Mucosa of descending colon (tissue), 3 donors: ENCODE results near the gene THRA. TPM values are rescaled to one million over a fixed set of nuclear protein-coding genes. Genes with fewer than 3 reads are reported as not detected.

Source experiments
- ATAC-seq: fragments of 200-7000 bp; cut with Tn5 transposase; one replicate; pipeline ENCODE4 v1.9.1; 2020; ENCODE audit warnings: mild to moderate bottlenecking, moderate library complexity
- DNase-seq, 3 donors: peaks; one replicate each; pipeline ENCODE4 v3.0.0-alpha.2; 2020
- H3K36me3 ChIP-seq: fragments of 200-600 bp; one replicate; pipeline ENCODE4 v1.8.0; 2021; ENCODE audit warnings: low read depth, mild to moderate bottlenecking
- H3K4me1 ChIP-seq: fragments of 200-600 bp; one replicate; pipeline ENCODE4 v1.8.0; 2021; ENCODE audit warnings: low read depth, mild to moderate bottlenecking
- H3K4me3 ChIP-seq: fragments of 200-600 bp; one replicate; pipeline ENCODE4 v1.8.0; 2021; ENCODE audit warnings: mild to moderate bottlenecking
- H3K9me3 ChIP-seq: fragments of 200-600 bp; one replicate; pipeline ENCODE4 v1.8.0; 2021; ENCODE audit warnings: mild to moderate bottlenecking
- CTCF ChIP-seq: fragments of 200-600 bp; IDR thresholded peaks from one replicate; pipeline ENCODE4 v1.8.0; 2022; ENCODE audit warnings: antibody characterized with exemption, mild to moderate bottlenecking
- intact Hi-C, 2 donors: fragments of 100-400 bp; cut with DNase I in 1 of 2; cut with micrococcal nuclease in 1 of 2; formaldehyde crosslinking; loops; one replicate each; pipeline versions ENCODE4 v1.11.0 to v1.11.1; 2022; cut with DNase I, micrococcal nuclease
- total RNA-seq, 3 donors: library from RNA; stranded (reverse); fragmentation: NEBNext Ultra II Directional in 2 of 3; extraction: Animal tissue kit (Norgen Biotek cat#: 25700) in 2 of 3; gene quantifications; one replicate each; pipeline versions ENCODE4 v1.2.1 to v1.2.4, GENCODE V29; 2021 to 2023
- donor health status: DM: no; HTN: no; CAD: no; lungs with moderate emphysema.
- donor health status: DM: no; HTN: no; CAD: no.
- donor health status: DM: no; HTN: yes; CAD: no.

THRA gene
- total RNA-seq, 3 donors from 2014 or later = 56.8 to 114 (median 60.0) TPM

GRCh38 chr17:40110026-40110845, 47.5 kb downstream of the THRA start:
- Histone ChIP-seq H3K4me3 (no peak overlapping the region), H3K36me3 (no peaks in the 10 kb centered on the region), H3K4me1 (peaks cover 90% of the 10 kb centered on the region), H3K9me3 (no peaks in the 10 kb centered on the region)
- DNase-seq (peak in 1 of 3 donors; percentile 43), ATAC-seq (no peak)
- TF ChIP-seq CTCF = no peak
- intact Hi-C loops = no loop called here

- TF ChIP-seq CTCF = peak; percentile 89
- Histone ChIP-seq H3K4me1 (peaks cover 77% of the 10 kb centered on the region), H3K4me3 (no peak overlapping the region), H3K36me3 (no peaks in the 10 kb centered on the region), H3K9me3 (no peaks in the 10 kb centered on the region)
- intact Hi-C loops = loop anchor here in 1 of 2 donors (2.0 kb wide), 1 partner anchor 47 kb away; no protein-coding TSS in a partner anchor
- ATAC-seq = peak; percentile 76
- peak; percentile 90 to 91 (median 90) for DNase-seq
Observed at GRCh38 chr17:40111221-40112128, 48.7 kb downstream of the THRA start.

GRCh38 chr17:40112191-40112711, 49.5 kb downstream of the THRA start:
- no peak for TF ChIP-seq CTCF
- DNase-seq (no peak), ATAC-seq (no peak)
- no peaks in the 10 kb centered on the region for H3K36me3 ChIP-seq
- intact Hi-C loops = loop anchor here in 1 of 2 donors (2.0 kb wide), 1 partner anchor 47 kb away; no protein-coding TSS in a partner anchor
- H3K4me3 ChIP-seq = no peak overlapping the region
- H3K9me3 ChIP-seq = no peaks in the 10 kb centered on the region
- peaks cover 72% of the 10 kb centered on the region for H3K4me1 ChIP-seq

GRCh38 chr17:40112718-40113109, 49.9 kb downstream of the THRA start:
- intact Hi-C loops = loop anchor here in 1 of 2 donors (2.0 kb wide), 1 partner anchor 48 kb away; no protein-coding TSS in a partner anchor
- no peak overlapping the region for H3K4me3 ChIP-seq
- H3K9me3 ChIP-seq = no peaks in the 10 kb centered on the region
- TF ChIP-seq CTCF = no peak
- DNase-seq (peak in 1 of 3 donors; percentile 40), ATAC-seq (no peak)
- no peaks in the 10 kb centered on the region for H3K36me3 ChIP-seq
- peaks cover 67% of the 10 kb centered on the region for H3K4me1 ChIP-seq
